PC-3 (cell line): ENCODE results near the gene KCNQ5.

Experiments used
- CTCF ChIP-seq: fragments of 300-600 bp; sonication (generic); conservative IDR thresholded peaks from 2 replicates; pipeline ENCODE4 v1.5.1; 2017; ENCODE audit warnings: antibody characterized with exemption, low read depth, mild to moderate bottlenecking, low read length
- EZH2 ChIP-seq: fragments of 300-600 bp; sonication (generic); IDR thresholded peaks from one replicate; pipeline ENCODE4 v1.6.1; 2017; ENCODE audit warnings: antibody characterized with exemption, mild to moderate bottlenecking, low read length; ENCODE audit not compliant: unreplicated experiment
- EZH2phosphoT487 ChIP-seq: fragments of 300-600 bp; sonication (generic); IDR thresholded peaks from 2 replicates; pipeline ENCODE4 v1.6.1; 2018; ENCODE audit warnings: mild to moderate bottlenecking, antibody characterized with exemption, low read length, borderline replicate concordance

GRCh38 chr6:72836971-72837370, 215.1 kb downstream of the KCNQ5 start:
- TF ChIP-seq CTCF (no peak), EZH2 (no peak), EZH2phosphoT487 (no peak)
